Duodenal mucosa (tissue), 2 donors: ENCODE measurements around the gene PIGQ.

Source experiments
- H3K27ac ChIP-seq: one replicate; pipeline ENCODE4 v1.7.0; 2013; ENCODE audit warnings: low read depth, low read length
- H3K27me3 ChIP-seq, 2 donors: one replicate each; pipeline ENCODE4 v1.7.0; 2013; ENCODE audit warnings: low read length in 2 of 2, control low read depth in 1 of 2; ENCODE audit not compliant: insufficient read depth in 2 of 2, control insufficient read depth in 1 of 2
- H3K36me3 ChIP-seq, 2 donors: one replicate each; pipeline ENCODE4 v1.7.0; 2013; ENCODE audit warnings: low read length in 2 of 2, control low read depth in 1 of 2; ENCODE audit not compliant: insufficient read depth in 2 of 2, control insufficient read depth in 1 of 2
- H3K4me1 ChIP-seq, 2 donors: one replicate each; pipeline ENCODE4 v1.7.0; 2013; ENCODE audit warnings: low read length in 2 of 2, control low read depth in 1 of 2; ENCODE audit not compliant: insufficient read depth in 2 of 2, control insufficient read depth in 1 of 2
- H3K4me3 ChIP-seq, 2 donors: one replicate each; pipeline ENCODE4 v1.7.0; 2013; ENCODE audit warnings: low read length in 2 of 2, low read depth in 1 of 2
- H3K9ac ChIP-seq, 2 donors: one replicate each; pipeline ENCODE4 v1.7.0; 2013; ENCODE audit warnings: low read length in 2 of 2, low read depth in 1 of 2
- H3K9me3 ChIP-seq, 2 donors: one replicate each; pipeline ENCODE4 v1.7.0; 2013; ENCODE audit warnings: low read length in 2 of 2, control low read depth in 1 of 2; ENCODE audit not compliant: control insufficient read depth in 1 of 2

The PIGQ gene

DNA sequence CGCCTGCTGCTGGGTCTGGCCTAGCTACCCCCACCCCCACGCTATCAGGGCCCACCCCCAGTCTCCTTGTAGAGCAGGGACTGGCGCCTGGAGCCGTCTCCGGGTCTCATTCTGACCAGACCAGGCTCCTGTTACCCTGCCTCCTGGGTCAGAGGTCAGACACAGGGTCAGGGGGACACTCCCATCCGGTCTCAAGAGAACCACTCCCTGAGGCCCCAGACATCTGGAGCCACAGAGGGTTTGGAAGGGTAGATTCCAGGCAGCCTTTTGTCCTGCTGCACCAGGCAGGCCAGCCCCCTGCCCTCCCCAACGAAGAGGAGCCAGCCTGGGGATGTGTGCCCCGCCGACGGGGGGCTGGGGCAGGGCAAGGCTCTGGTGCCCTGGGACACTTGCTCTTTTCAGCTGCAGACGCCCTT lies 60.1 kb downstream of the PIGQ start:
- Histone ChIP-seq H3K4me3 (no peak overlapping the region), H3K27ac (no peak overlapping the region), H3K9ac (no peak overlapping the region), H3K36me3 (peaks cover 0 to 39% of the 10 kb centered on the region in 2 donors), H3K9me3 (no peaks in the 10 kb centered on the region), H3K4me1 (peaks cover 0 to 11% of the 10 kb centered on the region in 2 donors), H3K27me3 (no peaks in the 10 kb centered on the region)

DNA sequence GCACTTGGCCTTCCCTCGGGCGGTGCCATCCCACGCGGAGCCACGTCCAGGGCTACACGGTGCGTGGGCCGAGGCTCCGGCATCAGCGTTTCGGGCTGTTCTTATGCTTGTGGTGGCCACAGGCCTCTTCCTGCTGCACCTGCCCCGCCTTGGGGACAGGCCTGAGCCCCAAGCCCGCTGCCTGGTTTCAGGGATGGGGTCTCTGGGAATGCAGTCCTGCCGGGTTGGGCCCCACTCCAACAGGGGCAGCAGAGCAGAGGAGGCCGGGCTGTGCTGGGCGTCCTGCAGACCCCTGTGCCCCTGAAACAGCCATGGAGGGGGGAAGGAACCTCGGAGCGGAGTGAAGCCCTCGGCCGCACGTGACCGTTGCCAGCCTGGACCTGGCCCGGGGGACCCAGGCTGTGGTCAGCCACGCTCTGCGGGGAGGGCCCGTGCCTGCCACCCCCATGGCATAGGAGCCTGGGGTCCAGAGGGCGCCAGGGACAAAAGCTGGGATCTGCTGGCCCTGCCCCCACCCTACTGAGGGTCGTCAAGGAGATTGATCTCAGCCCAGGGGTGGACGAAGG lies 60.6 kb downstream of the PIGQ start:
- no peaks in the 10 kb centered on the region for H3K27me3 ChIP-seq
- peaks cover 0 to 16% of the 10 kb centered on the region in 2 donors for H3K4me1 ChIP-seq
- H3K27ac ChIP-seq: no peak overlapping the region
- no peaks in the 10 kb centered on the region for H3K9me3 ChIP-seq
- no peak overlapping the region for H3K4me3 ChIP-seq
- H3K9ac ChIP-seq: no peak overlapping the region
- H3K36me3 ChIP-seq: peaks cover 0 to 39% of the 10 kb centered on the region in 2 donors

DNA sequence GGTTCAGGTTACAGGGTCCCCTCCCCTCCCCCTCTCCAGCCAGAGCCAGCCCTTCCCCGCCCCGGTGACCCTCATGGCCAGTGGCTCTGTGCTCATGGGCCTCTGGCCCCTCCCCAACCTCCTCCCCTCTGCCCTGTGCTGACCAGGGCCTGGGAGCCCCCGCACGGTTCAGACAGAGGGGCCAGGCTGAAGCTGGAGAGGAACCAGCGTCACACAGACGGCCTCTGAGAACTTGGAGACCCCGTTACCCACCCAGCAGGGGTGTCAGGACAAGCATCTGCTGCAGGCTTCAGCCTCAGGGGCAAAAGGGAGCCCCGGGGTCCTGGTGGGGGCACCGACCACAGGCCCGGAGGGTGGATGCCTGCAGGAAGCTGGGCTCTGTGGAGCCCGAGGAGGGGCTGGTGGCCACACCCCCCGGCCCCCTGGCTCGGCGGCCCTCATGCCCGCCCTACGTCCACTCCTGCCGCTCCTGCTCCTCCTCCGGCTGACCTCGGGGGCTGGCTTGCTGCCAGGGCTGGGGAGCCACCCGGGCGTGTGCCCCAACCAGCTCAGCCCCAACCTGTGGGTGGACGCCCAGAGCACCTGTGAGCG lies 61.1 kb downstream of the PIGQ start, which contains the start of gene WFIKKN1:
Gene WFIKKN1, plus strand, starts transcription at position 171 of the 591 bp plus-strand sequence. Its CDS starts 269 bp downstream, at position 440.
- Histone ChIP-seq H3K9me3 (no peaks in the 10 kb centered on the region), H3K4me3 (no peak within 1 kb of the TSS), H3K36me3 (peaks cover 0 to 34% of the 10 kb centered on the region in 2 donors), H3K27me3 (no peaks in the 10 kb centered on the region), H3K9ac (no peak within 1 kb of the TSS), H3K27ac (no peak within 1 kb of the TSS), H3K4me1 (peaks cover 0 to 19% of the 10 kb centered on the region in 2 donors)

GRCh38 chr16:631808-632358 lies 62.1 kb downstream of the PIGQ start:
- H3K27ac ChIP-seq: no peak overlapping the region
- no peaks in the 10 kb centered on the region for H3K9me3 ChIP-seq
- H3K4me1 ChIP-seq: peaks cover 0 to 19% of the 10 kb centered on the region in 2 donors
- peaks cover 0 to 27% of the 10 kb centered on the region in 2 donors for H3K36me3 ChIP-seq
- H3K9ac ChIP-seq: no peak overlapping the region
- no peak overlapping the region for H3K4me3 ChIP-seq
- no peaks in the 10 kb centered on the region for H3K27me3 ChIP-seq

DNA sequence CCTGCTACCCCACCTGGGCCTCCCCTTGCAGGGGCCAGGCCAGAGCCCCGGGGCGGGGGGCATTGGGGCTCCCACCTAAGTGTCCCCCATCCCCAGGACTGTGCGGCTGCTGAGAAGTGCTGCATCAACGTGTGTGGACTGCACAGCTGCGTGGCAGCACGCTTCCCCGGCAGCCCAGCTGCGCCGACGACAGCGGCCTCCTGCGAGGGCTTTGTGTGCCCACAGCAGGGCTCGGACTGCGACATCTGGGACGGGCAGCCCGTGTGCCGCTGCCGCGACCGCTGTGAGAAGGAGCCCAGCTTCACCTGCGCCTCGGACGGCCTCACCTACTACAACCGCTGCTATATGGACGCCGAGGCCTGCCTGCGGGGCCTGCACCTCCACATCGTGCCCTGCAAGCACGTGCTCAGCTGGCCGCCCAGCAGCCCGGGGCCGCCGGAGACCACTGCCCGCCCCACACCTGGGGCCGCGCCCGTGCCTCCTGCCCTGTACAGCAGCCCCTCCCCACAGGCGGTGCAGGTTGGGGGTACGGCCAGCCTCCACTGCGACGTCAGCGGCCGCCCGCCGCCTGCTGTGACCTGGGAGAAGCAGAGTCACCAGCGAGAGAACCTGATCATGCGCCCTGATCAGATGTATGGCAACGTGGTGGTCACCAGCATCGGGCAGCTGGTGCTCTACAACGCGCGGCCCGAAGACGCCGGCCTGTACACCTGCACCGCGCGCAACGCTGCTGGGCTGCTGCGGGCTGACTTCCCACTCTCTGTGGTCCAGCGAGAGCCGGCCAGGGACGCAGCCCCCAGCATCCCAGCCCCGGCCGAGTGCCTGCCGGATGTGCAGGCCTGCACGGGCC lies 62.9 kb downstream of the PIGQ start:
- H3K27ac ChIP-seq: no peak overlapping the region
- no peak overlapping the region for H3K9ac ChIP-seq
- H3K4me3 ChIP-seq: no peak overlapping the region
- peaks cover 0 to 20% of the 10 kb centered on the region in 2 donors for H3K36me3 ChIP-seq
- no peaks in the 10 kb centered on the region for H3K9me3 ChIP-seq
- H3K4me1 ChIP-seq: peaks cover 5 to 24% of the 10 kb centered on the region in 2 donors
- no peaks in the 10 kb centered on the region for H3K27me3 ChIP-seq

GRCh38 chr16:633336-634050 lies 63.7 kb downstream of the PIGQ start:
- no peaks in the 10 kb centered on the region for H3K27me3 ChIP-seq
- H3K4me1 ChIP-seq: peaks cover 7 to 26% of the 10 kb centered on the region in 2 donors
- H3K9ac ChIP-seq: no peak overlapping the region
- H3K4me3 ChIP-seq: no peak overlapping the region
- H3K9me3 ChIP-seq: no peaks in the 10 kb centered on the region
- H3K27ac ChIP-seq: no peak overlapping the region
- peaks cover 0 to 14% of the 10 kb centered on the region in 2 donors for H3K36me3 ChIP-seq
